Calu3 (cell line): ENCODE data around the gene CTNNAL1. TPM values are rescaled to one million over a fixed set of nuclear protein-coding genes. Genes with fewer than 3 reads are reported as not detected.
A peak's percentile ranks its signal among the peaks of the same experiment; 100 is the strongest.

Source experiments
- BruUV-seq: library from RNA; stranded (reverse); fragments of 400-500 nt; replicated peaks from 2 replicates; lab custom pipeline; 2021; lab: Mats Ljungman, UMichigan
- CTCF ChIA-PET: fragments of 300-600 bp; sonication (Branson Sonifier 250); formaldehyde crosslinking; loops from one replicate; lab custom pipeline; 2022; ENCODE audit warnings: antibody characterized with exemption; lab: Charles Lee
- DNase-seq: peaks from one replicate; pipeline ENCODE4 v3.0.0; 2022
- H3K27ac Mint-ChIP-seq: one replicate; pipeline ENCODE4 v1.8.0; 2022; ENCODE audit warnings: mixed read lengths; ENCODE audit not compliant: unreplicated experiment
- H3K27me3 Mint-ChIP-seq: one replicate; pipeline ENCODE4 v1.8.0; 2022; ENCODE audit warnings: mixed read lengths; ENCODE audit not compliant: unreplicated experiment
- H3K36me3 Mint-ChIP-seq: one replicate; pipeline ENCODE4 v1.8.0; 2022; ENCODE audit warnings: mild to moderate bottlenecking, moderate library complexity, mixed read lengths; ENCODE audit not compliant: insufficient read depth, unreplicated experiment
- H3K4me1 Mint-ChIP-seq: one replicate; pipeline ENCODE4 v1.8.0; 2022; ENCODE audit warnings: mild to moderate bottlenecking, low read depth, mixed read lengths; ENCODE audit not compliant: unreplicated experiment
- H3K4me3 Mint-ChIP-seq: one replicate; pipeline ENCODE4 v1.8.0; 2022; ENCODE audit warnings: mild to moderate bottlenecking, low read depth, moderate library complexity, mixed read lengths; ENCODE audit not compliant: unreplicated experiment
- H3K9me3 Mint-ChIP-seq: one replicate; pipeline ENCODE4 v1.8.0; 2022; ENCODE audit warnings: low read depth, mixed read lengths; ENCODE audit not compliant: unreplicated experiment
- CTCF ChIP-seq: fragments of 200-600 bp; IDR thresholded peaks from one replicate; pipeline ENCODE4 v1.8.0; 2022; ENCODE audit warnings: antibody characterized with exemption; ENCODE audit not compliant: unreplicated experiment
- intact Hi-C: fragments of 100-400 bp; cut with micrococcal nuclease; formaldehyde crosslinking; loops from one replicate; pipeline ENCODE4 v1.10.0; 2022; ENCODE audit not compliant: unreplicated experiment
- total RNA-seq: library from RNA; stranded (reverse); gene quantifications from 2 replicates; pipeline ENCODE4 v1.2.3, GENCODE V29; 2022

The CTNNAL1 gene
- total RNA-seq, 1 experiment from 2014 or later: 20.6 TPM

- no peak for DNase-seq
- no peaks in the 10 kb centered on the region for H3K36me3 Mint-ChIP-seq
- intact Hi-C loops: no loop called here
- CTCF ChIA-PET: no interaction called here
- no peak for TF ChIP-seq CTCF
- no peaks in the 10 kb centered on the region for H3K4me1 Mint-ChIP-seq
- H3K27me3 Mint-ChIP-seq: no peaks in the 10 kb centered on the region
- BruUV-seq: no TSS peak
- no peak overlapping the region for H3K4me3 Mint-ChIP-seq
- no peak overlapping the region for H3K27ac Mint-ChIP-seq
- no peaks in the 10 kb centered on the region for H3K9me3 Mint-ChIP-seq
These were observed 53.0 kb downstream of the CTNNAL1 start for GRCh38 chr9:108960331-108960730.

GRCh38 chr9:108956631-108957026, 56.7 kb downstream of the CTNNAL1 start:
- no TSS peak for BruUV-seq
- H3K4me3 Mint-ChIP-seq: no peak overlapping the region
- no peak for DNase-seq
- H3K36me3 Mint-ChIP-seq: no peaks in the 10 kb centered on the region
- no peaks in the 10 kb centered on the region for H3K27me3 Mint-ChIP-seq
- H3K9me3 Mint-ChIP-seq: no peaks in the 10 kb centered on the region
- CTCF ChIA-PET: no interaction called here
- no peak overlapping the region for H3K27ac Mint-ChIP-seq
- no peaks in the 10 kb centered on the region for H3K4me1 Mint-ChIP-seq
- TF ChIP-seq CTCF: no peak
- intact Hi-C loops: loop anchor here (10.0 kb wide), 1 partner anchor 58 kb away; the partner anchor contains the start of gene CTNNAL1

- no peaks in the 10 kb centered on the region for H3K4me1 Mint-ChIP-seq
- H3K36me3 Mint-ChIP-seq: no peaks in the 10 kb centered on the region
- H3K9me3 Mint-ChIP-seq: no peaks in the 10 kb centered on the region
- H3K27me3 Mint-ChIP-seq: no peaks in the 10 kb centered on the region
- CTCF ChIA-PET: no interaction called here
- H3K4me3 Mint-ChIP-seq: no peak overlapping the region
- no TSS peak for BruUV-seq
- H3K27ac Mint-ChIP-seq: no peak overlapping the region
- no peak for TF ChIP-seq CTCF
- intact Hi-C loops: loop anchor here (10.0 kb wide), 1 partner anchor 59 kb away; the partner anchor contains the start of gene CTNNAL1
- DNase-seq: no peak
These were observed 57.2 kb downstream of the CTNNAL1 start for GRCh38 chr9:108956022-108956630.

GRCh38 chr9:108953983-108954574, 59.2 kb downstream of the CTNNAL1 start:
- intact Hi-C loops: loop anchor here (10.0 kb wide), 1 partner anchor 61 kb away; the partner anchor contains the start of gene CTNNAL1
- CTCF ChIA-PET: interaction anchor here (0.7 to 1.0 kb wide), 2 partner anchors 15 to 229 kb away, joined by 3 to 4 read pairs; no protein-coding TSS in a partner anchor
- H3K9me3 Mint-ChIP-seq: no peaks in the 10 kb centered on the region
- TF ChIP-seq CTCF: peak; percentile 40
- BruUV-seq: no TSS peak
- no peak overlapping the region for H3K27ac Mint-ChIP-seq
- DNase-seq: no peak
- no peaks in the 10 kb centered on the region for H3K36me3 Mint-ChIP-seq
- H3K4me3 Mint-ChIP-seq: no peak overlapping the region
- no peaks in the 10 kb centered on the region for H3K27me3 Mint-ChIP-seq
- H3K4me1 Mint-ChIP-seq: no peaks in the 10 kb centered on the region
